GM19455 (cell line): ENCODE results near the gene TP53AIP1.
"Not testable (repeated sequence)": the region's sequence is repeated elsewhere in the genome, so short reads cannot be mapped to it uniquely, and the experiment has no call there.

ENCODE experiments used
- ATAC-seq: cut with Tn5 transposase; IDR thresholded peaks from one replicate; pipeline ENCODE4 v1.9.1; 2021; ENCODE audit not compliant: unreplicated experiment

The TP53AIP1 gene

GRCh38 chr11:128926437-128927107, 16.1 kb downstream of the TP53AIP1 start:
- no peak for ATAC-seq

GRCh38 chr11:128926000-128926399, 16.7 kb downstream of the TP53AIP1 start:
- ATAC-seq: no peak

GRCh38 chr11:128925250-128925600, 17.4 kb downstream of the TP53AIP1 start:
- ATAC-seq: no peak

- no peak for ATAC-seq
Measured at GRCh38 chr11:128924510-128925249, 18.0 kb downstream of the TP53AIP1 start.

- no peak for ATAC-seq
Measured at GRCh38 chr11:128924104-128924503, 18.6 kb downstream of the TP53AIP1 start.

GRCh38 chr11:128921793-128922192, 20.9 kb downstream of the TP53AIP1 start:
- no peak for ATAC-seq

- ATAC-seq: no peak
Measured at GRCh38 chr11:128920666-128921065, 22.0 kb downstream of the TP53AIP1 start.

GRCh38 chr11:128919635-128920034, 23.0 kb downstream of the TP53AIP1 start:
- ATAC-seq: not testable (repeated sequence)

- no peak for ATAC-seq
Measured at GRCh38 chr11:128919216-128919615, 23.5 kb downstream of the TP53AIP1 start.

GRCh38 chr11:128917144-128917724, 25.4 kb downstream of the TP53AIP1 start:
- ATAC-seq: no peak

- no peak for ATAC-seq
Measured at GRCh38 chr11:128916681-128917080, 26.0 kb downstream of the TP53AIP1 start.

GRCh38 chr11:128916037-128916572, 26.6 kb downstream of the TP53AIP1 start:
- no peak for ATAC-seq

GRCh38 chr11:128915149-128915521, 27.5 kb downstream of the TP53AIP1 start:
- no peak for ATAC-seq

- ATAC-seq: no peak
Measured at GRCh38 chr11:128914216-128915148, 28.2 kb downstream of the TP53AIP1 start.

GRCh38 chr11:128913806-128914205, 28.9 kb downstream of the TP53AIP1 start:
- no peak for ATAC-seq

- no peak for ATAC-seq
Measured at GRCh38 chr11:128911701-128912100, 31.0 kb downstream of the TP53AIP1 start.

- no peak for ATAC-seq
Measured at GRCh38 chr11:128911239-128911638, 31.4 kb downstream of the TP53AIP1 start.

GRCh38 chr11:128910576-128910975, 32.1 kb downstream of the TP53AIP1 start:
- no peak for ATAC-seq

GRCh38 chr11:128909438-128910125, 33.1 kb downstream of the TP53AIP1 start:
- no peak for ATAC-seq
